Suprapubic skin (tissue), 4 donors: ENCODE data around the gene FBXL20. TPM values are rescaled to one million over a fixed set of nuclear protein-coding genes. Genes with fewer than 3 reads are reported as not detected.

Source experiments
- DNase-seq, 2 donors: peaks; one replicate each; pipeline ENCODE4 v3.0.0-alpha.2; 2019; ENCODE audit warnings: low spot score in 2 of 2
- H3K27ac ChIP-seq: fragments of 200-600 bp; sonication (generic); one replicate; pipeline ENCODE4 v1.5.1; 2019
- H3K27me3 ChIP-seq: fragments of 200-600 bp; sonication (generic); one replicate; pipeline ENCODE4 v1.5.1; 2019
- H3K36me3 ChIP-seq: fragments of 200-600 bp; sonication (generic); one replicate; pipeline ENCODE4 v1.5.1; 2019
- H3K4me1 ChIP-seq: fragments of 200-600 bp; sonication (generic); one replicate; pipeline ENCODE4 v1.5.1; 2019
- H3K4me3 ChIP-seq: fragments of 200-600 bp; sonication (generic); one replicate; pipeline ENCODE4 v1.5.1; 2019; ENCODE audit warnings: mild to moderate bottlenecking
- H3K9me3 ChIP-seq: fragments of 200-600 bp; sonication (generic); one replicate; pipeline ENCODE4 v1.5.1; 2019
- CTCF ChIP-seq, 2 donors: fragments of 200-600 bp in 1 of 2; fragments of 450-650 bp in 1 of 2; sonication (generic) in 1 of 2; IDR thresholded peaks; one replicate each; pipeline ENCODE4 v1.5.1; 2016 to 2019; ENCODE audit warnings: antibody characterized with exemption in 2 of 2, mild to moderate bottlenecking in 1 of 2, moderate library complexity in 1 of 2
- EP300 ChIP-seq: sonication (generic); formaldehyde crosslinking; IDR thresholded peaks from one replicate; pipeline ENCODE4 v1.6.1; 2017; ENCODE audit warnings: antibody characterized with exemption
- POLR2A ChIP-seq, 2 donors: fragments of 450-650 bp; IDR thresholded peaks; one replicate each; pipeline ENCODE4 v1.6.1; 2017; ENCODE audit warnings: antibody characterized with exemption in 2 of 2, mild to moderate bottlenecking in 2 of 2, moderate library complexity in 2 of 2
- POLR2AphosphoS5 ChIP-seq, 3 donors: sonication (generic); formaldehyde crosslinking; IDR thresholded peaks; one replicate each; pipeline ENCODE4 v1.6.1; 2017; ENCODE audit warnings: antibody characterized with exemption in 3 of 3
- WGBS: methylation state at CpG from one replicate; pipeline ENCODE4 v1.1.5; 2018; 5-methylcytosine and 5-hydroxymethylcytosine counted together
- total RNA-seq, 4 donors: library from RNA; depleted of rRNA; stranded (reverse); fragments of >200 nt; gene quantifications; one replicate each; pipeline ENCODE4 v1.1.0, GENCODE V29; 2016

FBXL20 gene
- total RNA-seq, 4 donors from 2014 or later = 21.0 to 40.7 (median 26.4) TPM

GRCh38 chr17:39217734-39218369 lies 183.6 kb downstream of the FBXL20 start:
- Histone ChIP-seq H3K4me1 (peaks cover 21% of the 10 kb centered on the region), H3K9me3 (no peaks in the 10 kb centered on the region), H3K36me3 (no peaks in the 10 kb centered on the region), H3K4me3 (no peak overlapping the region), H3K27me3 (peaks cover 6% of the 10 kb centered on the region), H3K27ac (no peak overlapping the region)
- 52% methylated on average over 23 of the region's 24 CpGs for WGBS
- TF ChIP-seq POLR2A (IDR thresholded peaks at IDR 0.05) (no peak), CTCF (IDR thresholded peaks at IDR 0.05) (no peak), POLR2AphosphoS5 (IDR thresholded peaks at IDR 0.05) (no peak), EP300 (no peak)
- DNase-seq = no peak

GRCh38 chr17:39213852-39214251 lies 187.6 kb downstream of the FBXL20 start:
- H3K36me3 ChIP-seq = no peaks in the 10 kb centered on the region
- peaks cover 6% of the 10 kb centered on the region for H3K27me3 ChIP-seq
- 98% methylated on average over 4 of the region's 9 CpGs for WGBS
- TF ChIP-seq EP300 = no peak
- TF ChIP-seq POLR2A (IDR thresholded peaks at IDR 0.05) = no peak
- TF ChIP-seq POLR2AphosphoS5 (IDR thresholded peaks at IDR 0.05) = no peak
- no peak for TF ChIP-seq CTCF (IDR thresholded peaks at IDR 0.05)
- H3K9me3 ChIP-seq = no peaks in the 10 kb centered on the region
- peaks cover 48% of the 10 kb centered on the region for H3K4me1 ChIP-seq
- H3K4me3 ChIP-seq = no peak overlapping the region
- H3K27ac ChIP-seq = no peak overlapping the region
- no peak for DNase-seq

GRCh38 chr17:39212841-39213480 lies 188.5 kb downstream of the FBXL20 start:
- H3K27me3 ChIP-seq = peaks cover 6% of the 10 kb centered on the region
- H3K36me3 ChIP-seq = no peaks in the 10 kb centered on the region
- H3K27ac ChIP-seq = peak overlapping the region; percentile 70
- DNase-seq = no peak
- H3K4me1 ChIP-seq = peaks cover 54% of the 10 kb centered on the region
- no peaks in the 10 kb centered on the region for H3K9me3 ChIP-seq
- TF ChIP-seq POLR2A (IDR thresholded peaks at IDR 0.05) (no peak), POLR2AphosphoS5 (IDR thresholded peaks at IDR 0.05) (peak in 1 of 3 donors; percentile 14)
- 39% methylated on average over 16 of the region's 16 CpGs for WGBS
- no peak overlapping the region for H3K4me3 ChIP-seq

- H3K9me3 ChIP-seq = no peaks in the 10 kb centered on the region
- H3K27me3 ChIP-seq = no peaks in the 10 kb centered on the region
- TF ChIP-seq POLR2AphosphoS5 (IDR thresholded peaks at IDR 0.05) (no peak), EP300 (no peak), CTCF (IDR thresholded peaks at IDR 0.05) (no peak), POLR2A (IDR thresholded peaks at IDR 0.05) (no peak)
- H3K4me3 ChIP-seq = no peak overlapping the region
- peaks cover 57% of the 10 kb centered on the region for H3K4me1 ChIP-seq
- H3K27ac ChIP-seq = peak overlapping the region; percentile 70
- WGBS = 36% methylated on average over 10 of the region's 11 CpGs
- no peak for DNase-seq
- H3K36me3 ChIP-seq = no peaks in the 10 kb centered on the region
These were observed 189.1 kb downstream of the FBXL20 start for GRCh38 chr17:39212195-39212810.

- Histone ChIP-seq H3K27me3 (no peaks in the 10 kb centered on the region), H3K27ac (peak overlapping the region; percentile 66), H3K36me3 (peaks cover 3% of the 10 kb centered on the region), H3K9me3 (no peaks in the 10 kb centered on the region), H3K4me1 (peaks cover 61% of the 10 kb centered on the region), H3K4me3 (peak overlapping the region; percentile 37)
- 31% methylated on average over 7 of the region's 22 CpGs for WGBS
- TF ChIP-seq CTCF (IDR thresholded peaks at IDR 0.05) = no peak
- no peak for TF ChIP-seq POLR2AphosphoS5 (IDR thresholded peaks at IDR 0.05)
- TF ChIP-seq POLR2A (IDR thresholded peaks at IDR 0.05) = no peak
- TF ChIP-seq EP300 = no peak
- DNase-seq = no peak
These were observed 191.4 kb downstream of the FBXL20 start for GRCh38 chr17:39210093-39210434.
